ENCODE measurements around the gene EPAS1.

- no peak for TF ChIP-seq CTCF (IDR thresholded peaks at IDR 0.05 in 2 of 3, conservative IDR thresholded peaks at IDR 0.05 in 1 of 3; ENCODE audit: borderline replicate concordance in 1 of 3, insufficient read depth in 1 of 3, low read depth in 2 of 3, low read length in 2 of 3)
- TF ChIP-seq POLR2A (IDR thresholded peaks at IDR 0.05; ENCODE audit: borderline replicate concordance, extremely low read depth, insufficient read depth, insufficient read length) = no peak
- TF ChIP-seq RAD21 (IDR thresholded peaks at IDR 0.05; ENCODE audit: low read depth) = no peak
- no peak for TF ChIP-seq YY1 (IDR thresholded peaks at IDR 0.05; ENCODE audit: extremely low read depth, insufficient replicate concordance, low read depth, low read length)
- TF ChIP-seq MAX (IDR thresholded peaks at IDR 0.05) = no peak
- no peak for TF ChIP-seq POLR2AphosphoS5 (IDR thresholded peaks at IDR 0.05; ENCODE audit: low read depth, low read length)
- TF ChIP-seq TCF7L2 (IDR thresholded peaks at IDR 0.05; ENCODE audit: borderline replicate concordance, extremely low read depth, insufficient read depth, insufficient read length) = no peak
- no peak for TF ChIP-seq EZH2phosphoT487 (IDR thresholded peaks at IDR 0.05; ENCODE audit: borderline replicate concordance)
- no peak for TF ChIP-seq SP1 (IDR thresholded peaks at IDR 0.05; ENCODE audit: low read depth)
These were observed 36.9 kb upstream of the EPAS1 start for GRCh38 chr2:46260305-46260704.

All from HCT116 (cell line).